Measurements from ENCODE around the gene DDR2.

Gene DDR2

GRCh38 chr1:162694911-162695310 lies 62.6 kb downstream of the DDR2 start:
- DNase-seq (ENCODE audit: low spot score) (no peak), ATAC-seq (ENCODE audit: low read depth) (no peak)
- Histone ChIP-seq H3K4me1 (ENCODE audit: insufficient read depth, poor library complexity, severe bottlenecking) (peaks cover 31% of the 10 kb centered on the region), H3K36me3 (ENCODE audit: low read depth) (no peaks in the 10 kb centered on the region), H3K4me3 (ENCODE audit: severe bottlenecking) (no peak overlapping the region), H3K27ac (ENCODE audit: poor library complexity, severe bottlenecking) (no peak overlapping the region), H3K27me3 (ENCODE audit: insufficient read depth, poor library complexity, severe bottlenecking) (no peaks in the 10 kb centered on the region), H3K9me3 (ENCODE audit: severe bottlenecking) (no peaks in the 10 kb centered on the region)
- TF ChIP-seq, protein P1, sequence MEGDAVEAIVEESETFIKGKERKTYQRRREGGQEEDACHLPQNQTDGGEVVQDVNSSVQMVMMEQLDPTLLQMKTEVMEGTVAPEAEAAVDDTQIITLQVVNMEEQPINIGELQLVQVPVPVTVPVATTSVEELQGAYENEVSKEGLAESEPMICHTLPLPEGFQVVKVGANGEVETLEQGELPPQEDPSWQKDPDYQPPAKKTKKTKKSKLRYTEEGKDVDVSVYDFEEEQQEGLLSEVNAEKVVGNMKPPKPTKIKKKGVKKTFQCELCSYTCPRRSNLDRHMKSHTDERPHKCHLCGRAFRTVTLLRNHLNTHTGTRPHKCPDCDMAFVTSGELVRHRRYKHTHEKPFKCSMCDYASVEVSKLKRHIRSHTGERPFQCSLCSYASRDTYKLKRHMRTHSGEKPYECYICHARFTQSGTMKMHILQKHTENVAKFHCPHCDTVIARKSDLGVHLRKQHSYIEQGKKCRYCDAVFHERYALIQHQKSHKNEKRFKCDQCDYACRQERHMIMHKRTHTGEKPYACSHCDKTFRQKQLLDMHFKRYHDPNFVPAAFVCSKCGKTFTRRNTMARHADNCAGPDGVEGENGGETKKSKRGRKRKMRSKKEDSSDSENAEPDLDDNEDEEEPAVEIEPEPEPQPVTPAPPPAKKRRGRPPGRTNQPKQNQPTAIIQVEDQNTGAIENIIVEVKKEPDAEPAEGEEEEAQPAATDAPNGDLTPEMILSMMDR (IDR thresholded peaks at IDR 0.05; ENCODE audit: poor library complexity, severe bottlenecking), result no peak

DNA sequence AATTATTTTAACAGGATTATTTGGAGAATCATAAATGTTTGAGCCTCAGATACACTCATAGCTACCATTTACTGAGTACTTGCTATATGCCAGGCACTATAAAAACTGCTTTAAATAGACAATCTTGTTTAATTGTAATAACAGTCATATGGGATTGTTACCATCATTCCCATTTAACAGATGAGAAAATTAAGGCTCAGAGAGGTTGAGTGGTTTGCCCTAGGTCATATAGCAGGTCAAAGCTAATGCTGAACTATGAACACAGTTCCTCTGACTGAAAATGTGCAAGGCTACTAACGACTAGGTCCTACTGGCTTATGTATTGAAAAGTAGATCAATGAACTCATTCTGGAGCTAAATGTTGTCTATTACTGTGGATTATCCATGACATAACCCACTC lies 63.4 kb downstream of the DDR2 start:
- Histone ChIP-seq H3K4me3 (ENCODE audit: severe bottlenecking) (no peak overlapping the region), H3K27ac (ENCODE audit: poor library complexity, severe bottlenecking) (peak overlapping the region; percentile 47), H3K27me3 (ENCODE audit: insufficient read depth, poor library complexity, severe bottlenecking) (no peaks in the 10 kb centered on the region), H3K9me3 (ENCODE audit: severe bottlenecking) (no peaks in the 10 kb centered on the region), H3K4me1 (ENCODE audit: insufficient read depth, poor library complexity, severe bottlenecking) (peaks cover 23% of the 10 kb centered on the region), H3K36me3 (ENCODE audit: low read depth) (no peaks in the 10 kb centered on the region)
- ATAC-seq (ENCODE audit: low read depth) (no peak), DNase-seq (ENCODE audit: low spot score) (no peak)
- TF ChIP-seq, protein P1 (IDR thresholded peaks at IDR 0.05; ENCODE audit: poor library complexity, severe bottlenecking), result no peak

- DNase-seq (ENCODE audit: low spot score), result peak; percentile 64
- TF ChIP-seq, protein P1 (IDR thresholded peaks at IDR 0.05; ENCODE audit: poor library complexity, severe bottlenecking), result no peak
- Histone ChIP-seq H3K4me3 (ENCODE audit: severe bottlenecking) (no peak overlapping the region), H3K4me1 (ENCODE audit: insufficient read depth, poor library complexity, severe bottlenecking) (peaks cover 18% of the 10 kb centered on the region), H3K9me3 (ENCODE audit: severe bottlenecking) (no peaks in the 10 kb centered on the region), H3K27me3 (ENCODE audit: insufficient read depth, poor library complexity, severe bottlenecking) (no peaks in the 10 kb centered on the region), H3K36me3 (ENCODE audit: low read depth) (no peaks in the 10 kb centered on the region), H3K27ac (ENCODE audit: poor library complexity, severe bottlenecking) (peak overlapping the region; percentile 47)
- peak; percentile 99 for ATAC-seq (ENCODE audit: low read depth)
Observed at GRCh38 chr1:162696286-162696862, 64.1 kb downstream of the DDR2 start.

DNA sequence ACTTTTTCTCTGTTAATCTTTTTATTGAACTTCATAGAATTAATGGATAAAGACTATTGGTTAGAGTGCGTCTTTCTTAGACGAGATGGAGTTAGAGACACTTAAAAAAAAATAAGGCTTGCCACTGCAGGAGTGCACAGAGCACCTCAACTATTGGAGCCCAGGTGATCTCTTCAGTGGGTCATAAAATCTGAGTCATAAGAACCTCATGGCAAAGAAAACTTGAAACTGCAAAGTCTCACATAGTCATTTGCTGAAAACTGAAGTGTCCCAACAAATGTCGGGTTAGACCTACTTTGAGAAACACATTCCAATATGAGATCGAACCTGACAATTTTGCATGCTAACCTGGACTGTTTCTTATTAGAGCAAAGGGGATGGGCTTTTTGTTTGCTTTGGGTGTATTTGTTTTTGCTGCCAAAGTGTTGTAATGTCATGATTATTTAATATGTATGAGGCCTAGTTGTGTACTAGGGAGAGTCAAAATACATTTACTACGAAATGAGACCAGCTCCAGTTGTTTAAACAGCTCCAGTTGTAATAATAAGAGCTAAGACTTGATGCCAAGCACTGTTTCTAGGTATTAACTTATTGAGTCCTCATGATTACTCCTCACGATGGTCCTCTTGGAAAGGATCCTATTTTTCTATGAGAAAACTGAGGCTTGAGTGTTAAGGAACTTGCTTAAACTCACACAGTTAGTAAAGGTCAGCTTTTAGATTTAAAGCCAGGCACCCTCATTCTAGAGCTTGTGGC lies 65.1 kb downstream of the DDR2 start:
- TF ChIP-seq, protein P1 (IDR thresholded peaks at IDR 0.05; ENCODE audit: poor library complexity, severe bottlenecking), result no peak
- H3K27me3 ChIP-seq (ENCODE audit: insufficient read depth, poor library complexity, severe bottlenecking), result no peaks in the 10 kb centered on the region
- DNase-seq (ENCODE audit: low spot score) (no peak), ATAC-seq (ENCODE audit: low read depth) (no peak)
- no peak overlapping the region for H3K4me3 ChIP-seq (ENCODE audit: severe bottlenecking)
- no peaks in the 10 kb centered on the region for H3K36me3 ChIP-seq (ENCODE audit: low read depth)
- no peaks in the 10 kb centered on the region for H3K9me3 ChIP-seq (ENCODE audit: severe bottlenecking)
- H3K27ac ChIP-seq (ENCODE audit: poor library complexity, severe bottlenecking), result peak overlapping the region; percentile 47
- peaks cover 17% of the 10 kb centered on the region for H3K4me1 ChIP-seq (ENCODE audit: insufficient read depth, poor library complexity, severe bottlenecking)

DNA sequence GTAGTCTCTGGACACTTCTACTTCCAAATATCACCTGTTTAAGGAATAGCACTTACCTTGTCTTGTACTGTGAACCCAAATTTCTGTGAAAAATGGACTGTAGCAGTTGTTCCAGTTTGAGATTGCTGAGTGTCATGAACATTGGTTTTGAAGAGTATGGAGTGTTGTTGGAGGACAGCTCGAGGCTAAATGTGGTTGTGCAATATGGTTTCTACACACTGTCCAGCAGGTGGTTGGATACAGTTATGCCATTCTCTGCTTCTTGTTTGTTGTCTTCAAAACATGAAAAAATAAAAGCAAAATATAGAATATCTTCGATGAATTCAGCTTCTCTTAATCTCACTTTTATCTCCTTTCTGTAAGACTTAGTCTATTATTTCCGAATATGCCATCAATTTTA lies 67.1 kb downstream of the DDR2 start:
- DNase-seq (ENCODE audit: low spot score) (no peak), ATAC-seq (ENCODE audit: low read depth) (no peak)
- H3K27me3 ChIP-seq (ENCODE audit: insufficient read depth, poor library complexity, severe bottlenecking), result no peaks in the 10 kb centered on the region
- H3K27ac ChIP-seq (ENCODE audit: poor library complexity, severe bottlenecking), result no peak overlapping the region
- no peaks in the 10 kb centered on the region for H3K36me3 ChIP-seq (ENCODE audit: low read depth)
- no peak overlapping the region for H3K4me3 ChIP-seq (ENCODE audit: severe bottlenecking)
- no peaks in the 10 kb centered on the region for H3K9me3 ChIP-seq (ENCODE audit: severe bottlenecking)
- H3K4me1 ChIP-seq (ENCODE audit: insufficient read depth, poor library complexity, severe bottlenecking), result peaks cover 17% of the 10 kb centered on the region
- TF ChIP-seq, protein P1 (IDR thresholded peaks at IDR 0.05; ENCODE audit: poor library complexity, severe bottlenecking), result no peak

All from RWPE2 (cell line).